IPS DF 6.9 (cell line): ENCODE measurements around the gene MIPOL1.
"Not testable (repeated sequence)": the region's sequence is repeated elsewhere in the genome, so short reads cannot be mapped to it uniquely, and the experiment has no call there.

Source experiments
- DNase-seq: peaks from one replicate; pipeline ENCODE4 v3.0.0-alpha.2; 2013; ENCODE audit warnings: low read depth, low spot score
- H3K27ac ChIP-seq: one replicate; pipeline ENCODE4 v1.5.1; 2013; ENCODE audit warnings: low read length, control low read depth
- H3K27me3 ChIP-seq: 2 replicates; pipeline ENCODE4 v1.6.1; 2013; ENCODE audit warnings: mild to moderate bottlenecking, low read length; ENCODE audit not compliant: control insufficient read depth, insufficient read depth
- H3K36me3 ChIP-seq: 2 replicates; pipeline ENCODE4 v1.6.1; 2013; ENCODE audit warnings: low read length; ENCODE audit not compliant: control insufficient read depth, insufficient read depth
- H3K4me1 ChIP-seq: 2 replicates; pipeline ENCODE4 v1.6.1; 2013; ENCODE audit warnings: low read length; ENCODE audit not compliant: control insufficient read depth, insufficient read depth
- H3K4me3 ChIP-seq: 2 replicates; pipeline ENCODE4 v1.5.1; 2013; ENCODE audit warnings: mild to moderate bottlenecking, low read length
- H3K9me3 ChIP-seq: 2 replicates; pipeline ENCODE4 v1.6.1; 2013; ENCODE audit warnings: low read length, inconsistent platforms; ENCODE audit not compliant: control insufficient read depth, insufficient read depth
- WGBS: extraction: QIAGEN DNeasy Blood & Tissue Kit; methylation state at CpG from one replicate; pipeline ENCODE4 v1.1.7; 2013; ENCODE audit warnings: mixed read lengths, missing lambda C conversion rate; ENCODE audit not compliant: insufficient read length, insufficient coverage; 5-methylcytosine and 5-hydroxymethylcytosine counted together

Gene MIPOL1

GRCh38 chr14:37187294-37187693 is 10.4 kb upstream of the MIPOL1 start:
- H3K9me3 ChIP-seq, result no peaks in the 10 kb centered on the region; the same call in 1 of the 2 replicates
- H3K4me1 ChIP-seq, result no peaks in the 10 kb centered on the region
- no peaks in the 10 kb centered on the region for H3K27me3 ChIP-seq
- no peak for DNase-seq
- H3K36me3 ChIP-seq, result no peaks in the 10 kb centered on the region
- no peak overlapping the region for H3K4me3 ChIP-seq
- H3K27ac ChIP-seq, result no peak overlapping the region
- WGBS, result no CpG with 5 or more reads among the region's 3 CpGs

GRCh38 chr14:37187840-37188577 is 9.7 kb upstream of the MIPOL1 start:
- H3K27me3 ChIP-seq, DNase-seq, H3K27ac ChIP-seq, H3K4me1 ChIP-seq, H3K36me3 ChIP-seq, H3K9me3 ChIP-seq, H3K4me3 ChIP-seq: not testable (repeated sequence)
- WGBS, result no CpG with 5 or more reads among the region's 9 CpGs

- H3K36me3 ChIP-seq, DNase-seq, H3K27ac ChIP-seq, H3K4me1 ChIP-seq, H3K27me3 ChIP-seq, H3K4me3 ChIP-seq, H3K9me3 ChIP-seq: not testable (repeated sequence)
- no CpG with 5 or more reads among the region's 2 CpGs for WGBS
Observed at GRCh38 chr14:37189733-37190132, 8.0 kb upstream of the MIPOL1 start.

- WGBS, result no CpG with 5 or more reads among the region's 2 CpGs
- no peaks in the 10 kb centered on the region for H3K36me3 ChIP-seq
Observed at GRCh38 chr14:37194698-37195097, 3.0 kb upstream of the MIPOL1 start.

GRCh38 chr14:37195327-37195726 is 2.4 kb upstream of the MIPOL1 start:
- no CpG with 5 or more reads among the region's 1 CpG for WGBS
- no peaks in the 10 kb centered on the region for H3K36me3 ChIP-seq

More at GRCh38 chr14:37194698-37195097, 3.0 kb upstream of the MIPOL1 start:
- no peak overlapping the region for H3K4me3 ChIP-seq
- H3K9me3 ChIP-seq, result no peaks in the 10 kb centered on the region; the same call in 1 of the 2 replicates
- no peak for DNase-seq
- H3K4me1 ChIP-seq, result no peaks in the 10 kb centered on the region
- H3K27ac ChIP-seq, result no peak overlapping the region
- H3K27me3 ChIP-seq, result no peaks in the 10 kb centered on the region

GRCh38 chr14:37196604-37197420 is 925 bp upstream of the MIPOL1 start:
- no peaks in the 10 kb centered on the region for H3K27me3 ChIP-seq
- no peaks in the 10 kb centered on the region for H3K4me1 ChIP-seq
- no peak overlapping the region; the same call in 1 of the 2 replicates for H3K4me3 ChIP-seq
- no peaks in the 10 kb centered on the region for H3K9me3 ChIP-seq
- no peaks in the 10 kb centered on the region for H3K36me3 ChIP-seq
- no peak for DNase-seq
- no peak overlapping the region for H3K27ac ChIP-seq
- WGBS, result no CpG with 5 or more reads among the region's 17 CpGs

More at GRCh38 chr14:37195327-37195726, 2.4 kb upstream of the MIPOL1 start:
- H3K27ac ChIP-seq, result no peak overlapping the region
- H3K9me3 ChIP-seq, result no peaks in the 10 kb centered on the region
- no peak for DNase-seq
- H3K27me3 ChIP-seq, result no peaks in the 10 kb centered on the region
- no peak overlapping the region for H3K4me3 ChIP-seq
- no peaks in the 10 kb centered on the region for H3K4me1 ChIP-seq

- Histone ChIP-seq H3K36me3 (no peaks in the 10 kb centered on the region), H3K9me3 (no peaks in the 10 kb centered on the region), H3K4me3 (peak overlapping the region; percentile 41; the same call in 1 of the 2 replicates), H3K4me1 (no peaks in the 10 kb centered on the region), H3K27me3 (no peaks in the 10 kb centered on the region), H3K27ac (no peak overlapping the region)
- DNase-seq, result no peak
- no CpG with 5 or more reads among the region's 11 CpGs for WGBS
Observed at GRCh38 chr14:37198273-37198598, 499 bp downstream of the MIPOL1 start.

GRCh38 chr14:37198907-37199306 is 1.2 kb downstream of the MIPOL1 start:
- no peaks in the 10 kb centered on the region for H3K9me3 ChIP-seq

GRCh38 chr14:37201724-37202123 is 4.0 kb downstream of the MIPOL1 start:
- Histone ChIP-seq H3K27me3 (no peaks in the 10 kb centered on the region), H3K4me3 (no peak overlapping the region), H3K4me1 (no peaks in the 10 kb centered on the region), H3K36me3 (no peaks in the 10 kb centered on the region), H3K9me3 (peaks cover 3% of the 10 kb centered on the region), H3K27ac (no peak overlapping the region)
- WGBS, result no CpG with 5 or more reads among the region's 2 CpGs
- DNase-seq, result no peak

More at GRCh38 chr14:37198907-37199306, 1.2 kb downstream of the MIPOL1 start:
- H3K4me3 ChIP-seq, result no peak overlapping the region
- no peak for DNase-seq
- H3K36me3 ChIP-seq, result no peaks in the 10 kb centered on the region
- H3K27ac ChIP-seq, result no peak overlapping the region
- 100% methylated on average over 3 of the region's 5 CpGs for WGBS
- H3K27me3 ChIP-seq, result no peaks in the 10 kb centered on the region
- H3K4me1 ChIP-seq, result no peaks in the 10 kb centered on the region

GRCh38 chr14:37202265-37202664 is 4.5 kb downstream of the MIPOL1 start:
- no peak overlapping the region for H3K27ac ChIP-seq
- H3K9me3 ChIP-seq, result peaks cover 3% of the 10 kb centered on the region
- no peaks in the 10 kb centered on the region for H3K4me1 ChIP-seq
- WGBS, result no CpG with 5 or more reads among the region's 2 CpGs
- no peaks in the 10 kb centered on the region for H3K36me3 ChIP-seq
- no peaks in the 10 kb centered on the region for H3K27me3 ChIP-seq
- no peak overlapping the region for H3K4me3 ChIP-seq
- no peak for DNase-seq
